LoVo (cell line): ENCODE data around the gene GCN1.

ENCODE experiments used
- DNase-seq: peaks from one replicate; pipeline ENCODE4 v3.0.0-alpha.2; 2016; ENCODE audit warnings: low spot score

GCN1 gene

GRCh38 chr12:120228291-120229070 is 34.0 kb upstream of the GCN1 start:
- peak; percentile 92 for DNase-seq

GRCh38 chr12:120228041-120228290 is 33.5 kb upstream of the GCN1 start:
- DNase-seq, result no peak

- DNase-seq, result no peak
Observed at GRCh38 chr12:120227233-120228040, 32.9 kb upstream of the GCN1 start.

GRCh38 chr12:120225852-120226640 is 31.5 kb upstream of the GCN1 start:
- DNase-seq, result no peak

- DNase-seq, result no peak
Observed at GRCh38 chr12:120225200-120225558, 30.7 kb upstream of the GCN1 start.

GRCh38 chr12:120224304-120225199 is 30.0 kb upstream of the GCN1 start:
- DNase-seq, result no peak

- DNase-seq, result no peak
Observed at GRCh38 chr12:120223458-120224303, 29.2 kb upstream of the GCN1 start.

GRCh38 chr12:120222288-120222832 is 27.8 kb upstream of the GCN1 start:
- DNase-seq, result no peak

GRCh38 chr12:120221576-120221900 is 27.0 kb upstream of the GCN1 start:
- no peak for DNase-seq

GRCh38 chr12:120220838-120221575 is 26.5 kb upstream of the GCN1 start:
- no peak for DNase-seq

- no peak for DNase-seq
Observed at GRCh38 chr12:120218680-120219606, 24.4 kb upstream of the GCN1 start.

GRCh38 chr12:120216742-120217605 is 22.5 kb upstream of the GCN1 start:
- DNase-seq, result no peak

GRCh38 chr12:120215766-120216735 is 21.5 kb upstream of the GCN1 start:
- DNase-seq, result no peak

- no peak for DNase-seq
Observed at GRCh38 chr12:120215357-120215735, 20.8 kb upstream of the GCN1 start.

GRCh38 chr12:120214626-120215356 is 20.3 kb upstream of the GCN1 start:
- DNase-seq, result no peak

- no peak for DNase-seq
Observed at GRCh38 chr12:120213758-120214157, 19.2 kb upstream of the GCN1 start.
